GM12878 (cell line): ENCODE measurements around the gene SEC16A. TPM values are rescaled to one million over a fixed set of nuclear protein-coding genes. Genes with fewer than 3 reads are reported as not detected.

Experiments used
- ATAC-seq: fragments of 200-7000 bp; cut with Tn5 transposase; 3 replicates; pipeline ENCODE4 v1.9.1; 2020; ENCODE audit warnings: mild to moderate bottlenecking, moderate library complexity
- BruUV-seq: library from RNA; stranded (reverse); fragments of 400-500 nt; replicated peaks from 2 replicates; lab custom pipeline; 2021; lab: Mats Ljungman, UMichigan
- CTCF ChIA-PET: fragments of 300-600 bp; sonication (Branson Sonifier 250); formaldehyde crosslinking; extraction: SDS; loops from one replicate; lab custom pipeline; 2021; ENCODE audit warnings: inconsistent platforms; lab: Yijun Ruan, JAX
- POLR2A ChIA-PET: fragments of 350-600 bp; formaldehyde crosslinking; extraction: SDS; loops from one replicate; lab custom pipeline; 2021; ENCODE audit warnings: inconsistent platforms; lab: Charles Lee
- RAD21 ChIA-PET: fragments of 300-600 bp; sonication (Branson Sonifier 250); formaldehyde crosslinking; loops from one replicate; lab custom pipeline; 2023; ENCODE audit warnings: antibody characterized with exemption; ENCODE audit not compliant: unreplicated experiment; lab: Charles Lee
- SMC1A ChIA-PET: fragments of 300-600 bp; sonication (Branson Sonifier 250); formaldehyde crosslinking; loops from one replicate; lab custom pipeline; 2023; ENCODE audit not compliant: unreplicated experiment, uncharacterized antibody; lab: Charles Lee
- DNase-seq: peaks from one replicate; pipeline ENCODE4 v3.0.0-alpha.2; 2011; ENCODE audit warnings: low read depth, low spot score
- FAIRE-seq: peaks from 3 replicates; lab custom pipeline; 2011; peaks lifted over from hg19 to GRCh38; lab: Jason Lieb, UNC
- H2AFZ ChIP-seq: 2 replicates; pipeline ENCODE4 v1.6.0; 2011; ENCODE audit warnings: low read depth, low read length, control low read depth; ENCODE audit not compliant: control insufficient read depth
- H3K27ac ChIP-seq: 2 replicates; pipeline ENCODE4 v1.5.1; 2011; ENCODE audit warnings: control low read depth; ENCODE audit not compliant: control insufficient read depth, insufficient read depth
- H3K27me3 ChIP-seq, 2 experiments: replicated peaks in 1 of 2; 2 replicates each; pipeline versions ENCODE4 v1.6.0 to v1.6.1; 2011; ENCODE audit warnings: low read length in 1 of 2; ENCODE audit not compliant: control insufficient read depth in 2 of 2, insufficient read depth in 2 of 2
- H3K36me3 ChIP-seq, 2 experiments: 2 replicates each; pipeline ENCODE4 v1.5.1; 2011; ENCODE audit warnings: low read length in 1 of 2; ENCODE audit not compliant: control insufficient read depth in 2 of 2, insufficient read depth in 2 of 2
- H3K4me1 ChIP-seq: 2 replicates; pipeline ENCODE4 v1.6.1; 2011; ENCODE audit warnings: mild to moderate bottlenecking, low read length, moderate library complexity, mixed read lengths; ENCODE audit not compliant: control insufficient read depth, insufficient read depth
- H3K4me2 ChIP-seq: 2 replicates; pipeline ENCODE4 v1.6.0; 2011; ENCODE audit warnings: control low read depth; ENCODE audit not compliant: control insufficient read depth, insufficient read depth
- H3K4me3 ChIP-seq: fragments of 200-600 bp; sonication (generic); 2 replicates; pipeline ENCODE4 v1.5.1; 2016
- H3K79me2 ChIP-seq: 2 replicates; pipeline ENCODE4 v1.6.0; 2011; ENCODE audit warnings: low read length; ENCODE audit not compliant: control insufficient read depth, insufficient read depth
- H3K9ac ChIP-seq: 2 replicates; pipeline ENCODE4 v1.8.0; 2011; ENCODE audit warnings: low read length, control low read depth, mixed read lengths; ENCODE audit not compliant: control insufficient read depth, insufficient read depth
- H3K9me3 ChIP-seq: replicated peaks from 3 replicates; pipeline ENCODE4 v1.5.1; 2011; ENCODE audit warnings: mild to moderate bottlenecking, low read length; ENCODE audit not compliant: control insufficient read depth, insufficient read depth
- H4K20me1 ChIP-seq: 2 replicates; pipeline ENCODE4 v1.6.0; 2011; ENCODE audit not compliant: control insufficient read depth, insufficient read depth
- BCL3 ChIP-seq: IDR thresholded peaks from 2 replicates; pipeline ENCODE4 v1.6.1; 2011; ENCODE audit warnings: borderline replicate concordance, low read depth, mild to moderate bottlenecking, moderate library complexity, low read length; ENCODE audit not compliant: insufficient read depth, poor library complexity, severe bottlenecking
- CBFB ChIP-seq: IDR thresholded peaks from 2 replicates; pipeline ENCODE4 v1.6.1; 2016; ENCODE audit warnings: antibody characterized with exemption, low read depth
- CTCF ChIP-seq, 3 experiments: IDR thresholded peaks in 2 of 3; conservative IDR thresholded peaks in 1 of 3; 2 replicates each; pipeline ENCODE4 v1.5.1; 2011; ENCODE audit warnings: low read depth in 3 of 3, low read length in 3 of 3, mild to moderate bottlenecking in 3 of 3, control low read depth in 2 of 3, moderate library complexity in 2 of 3, inconsistent platforms in 1 of 3, mixed read lengths in 1 of 3; ENCODE audit not compliant: control insufficient read depth in 2 of 3, insufficient read depth in 1 of 3; ENCODE audit errors: extremely low read depth in 1 of 3
- MTA3 ChIP-seq: IDR thresholded peaks from 2 replicates; pipeline ENCODE4 v1.6.1; 2012; ENCODE audit warnings: low read length, inconsistent platforms, borderline replicate concordance
- RB1 ChIP-seq: fragments of 450-650 bp; formaldehyde crosslinking; IDR thresholded peaks from 2 replicates; pipeline ENCODE4 v1.6.1; 2017; ENCODE audit warnings: mild to moderate bottlenecking, borderline replicate concordance
- RELA ChIP-seq: fragments of 450-650 bp; IDR thresholded peaks from 2 replicates; pipeline ENCODE4 v1.8.0; 2014; ENCODE audit warnings: borderline replicate concordance; ENCODE audit not compliant: partially characterized antibody
- RELB ChIP-seq: fragments of 450-650 bp; IDR thresholded peaks from 2 replicates; pipeline ENCODE4 v1.6.1; 2017; ENCODE audit warnings: low read depth, mild to moderate bottlenecking, moderate library complexity
- SIN3A ChIP-seq: IDR thresholded peaks from 2 replicates; pipeline ENCODE4 v1.6.1; 2012; ENCODE audit warnings: low read depth, low read length, improper control_type of control experiment
- SMARCA5 ChIP-seq: fragments of 450-650 bp; IDR thresholded peaks from 2 replicates; pipeline ENCODE4 v1.6.1; 2017; ENCODE audit warnings: mild to moderate bottlenecking
- YBX1 ChIP-seq: fragments of 450-650 bp; IDR thresholded peaks from 2 replicates; pipeline ENCODE4 v1.6.1; 2016; ENCODE audit warnings: antibody characterized with exemption
- WGBS: methylation state at CpG from one replicate; pipeline ENCODE4 v1.1.6; 2016; ENCODE audit warnings: low lambda C conversion rate; ENCODE audit not compliant: insufficient replicate concordance, insufficient coverage; ENCODE audit errors: missing lambda C conversion rate; 5-methylcytosine and 5-hydroxymethylcytosine counted together
- in situ Hi-C: fragments of 300-500 bp; cut with MboI; formaldehyde crosslinking; loops from 9 replicates; pipeline ENCODE4 v1.14.3; 2018; ENCODE audit warnings: mixed read lengths
- intact Hi-C: fragments of 100-400 bp; cut with micrococcal nuclease; formaldehyde crosslinking; loops from one replicate; pipeline ENCODE4 v1.14.2; 2022; ENCODE audit not compliant: unreplicated experiment
- polyA plus RNA-seq, 11 experiments: library from polyadenylated mRNA; depleted of rRNA in 4 of 11; unstranded in 6 of 11; stranded (reverse) in 5 of 11; fragments of >200 nt; fragmentation: Nextera tagmentation in 4 of 11; fragmentation: Illumina TruSeq in 1 of 11; extraction: Ambion mirVana in 4 of 11; extraction: Trizol in 1 of 11; gene quantifications; 1 replicate in 1 of 11; 2 replicates in 10 of 11; pipeline versions ENCODE4 v1.2.1 to v1.2.3, GENCODE V29; 2011 to 2016; ENCODE audit warnings: inconsistent platforms in 2 of 11, missing spikeins in 2 of 11, low read depth in 1 of 11
- total RNA-seq, 4 experiments: library from RNA; depleted of rRNA in 3 of 4; stranded (reverse); fragments of >200 nt in 3 of 4; fragmentation: Illumina TruSeq in 1 of 4; extraction: Trizol in 1 of 4; gene quantifications; 2 replicates each; pipeline versions ENCODE4 v1.2.1 to v1.2.3, GENCODE V29; 2013 to 2021
- TF ChIP-seq, protein P1 (sequence below): IDR thresholded peaks from 2 replicates; pipeline ENCODE4 v1.6.1; 2012; ENCODE audit warnings: low read length, inconsistent platforms
- TF ChIP-seq, protein P2 (sequence below): fragments of 450-650 bp; IDR thresholded peaks from 2 replicates; pipeline ENCODE4 v1.6.1; 2017; ENCODE audit warnings: mild to moderate bottlenecking

The SEC16A gene
- total and polyA plus RNA-seq, 10 of the 15 experiments (the other 5 are each of a cell fraction or from before 2014, with no cell fraction given), result 9.9 to 59.1 (median 21.7) TPM

GRCh38 chr9:136488247-136489214 lies 5.7 kb upstream of the SEC16A start:
- FAIRE-seq (peak; percentile 13), ATAC-seq (peak; percentile 72), DNase-seq (no peak)
- Histone ChIP-seq H3K4me2 (no peak overlapping the region), H3K27me3 (no peaks in the 10 kb centered on the region), H2AFZ (no peak overlapping the region), H3K9me3 (no peaks in the 10 kb centered on the region), H3K36me3 (no peaks in the 10 kb centered on the region), H3K4me1 (peaks cover 6% of the 10 kb centered on the region; the same call in 1 of the 2 replicates), H4K20me1 (no peaks in the 10 kb centered on the region; the same call in 1 of the 2 replicates), H3K9ac (no peak overlapping the region), H3K27ac (no peak overlapping the region), H3K79me2 (no peaks in the 10 kb centered on the region), H3K4me3 (no peak overlapping the region)
- RAD21 ChIA-PET, result interaction anchor here (0.6 to 7.8 kb wide), 8 partner anchors 51 to 187 kb away, joined by 3 to 126 read pairs (median 4); no protein-coding TSS in a partner anchor
- CTCF ChIA-PET, result interaction anchor here (0.6 to 9.0 kb wide), 18 partner anchors 40 to 483 kb away, joined by 3 to 223 read pairs (median 4); no protein-coding TSS in a partner anchor
- SMC1A ChIA-PET, result interaction anchor here (0.7 to 7.0 kb wide), 9 partner anchors 51 to 158 kb away, joined by 3 to 60 read pairs (median 5); no protein-coding TSS in a partner anchor
- POLR2A ChIA-PET, result interaction anchor here (1.2 kb wide), 1 partner anchor 137 kb away, joined by 3 read pairs; no protein-coding TSS in a partner anchor
- WGBS, result 18% methylated on average over 21 of the region's 22 CpGs
- in situ Hi-C loops, result no loop called here
- intact Hi-C loops, result loop anchor here (5.0 kb wide), 2 partner anchors 59 to 199 kb away; partner anchors contain the start of genes AGPAT2 and NOTCH1
- no TSS peak for BruUV-seq
- TF ChIP-seq MTA3 (no peak), YBX1 (no peak), RELB (no peak), RB1 (0 out of 2 replicates have a peak, but pooled peaks have one; percentile 45), RELA (peak; percentile 30), SIN3A (no peak), BCL3 (no peak), CTCF (IDR thresholded peaks at IDR 0.05 in 2 of 3, conservative IDR thresholded peaks at IDR 0.05 in 1 of 3; ENCODE audit: control insufficient read depth in 2 of 3, extremely low read depth in 1 of 3, insufficient read depth in 1 of 3, low read depth in 3 of 3, low read length in 3 of 3) (peak; percentile 89 to 98 (median 91)), CBFB (no peak), SMARCA5 (no peak)
- TF ChIP-seq, protein P1, sequence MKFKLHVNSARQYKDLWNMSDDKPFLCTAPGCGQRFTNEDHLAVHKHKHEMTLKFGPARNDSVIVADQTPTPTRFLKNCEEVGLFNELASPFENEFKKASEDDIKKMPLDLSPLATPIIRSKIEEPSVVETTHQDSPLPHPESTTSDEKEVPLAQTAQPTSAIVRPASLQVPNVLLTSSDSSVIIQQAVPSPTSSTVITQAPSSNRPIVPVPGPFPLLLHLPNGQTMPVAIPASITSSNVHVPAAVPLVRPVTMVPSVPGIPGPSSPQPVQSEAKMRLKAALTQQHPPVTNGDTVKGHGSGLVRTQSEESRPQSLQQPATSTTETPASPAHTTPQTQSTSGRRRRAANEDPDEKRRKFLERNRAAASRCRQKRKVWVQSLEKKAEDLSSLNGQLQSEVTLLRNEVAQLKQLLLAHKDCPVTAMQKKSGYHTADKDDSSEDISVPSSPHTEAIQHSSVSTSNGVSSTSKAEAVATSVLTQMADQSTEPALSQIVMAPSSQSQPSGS, result no peak
- TF ChIP-seq, protein P2, sequence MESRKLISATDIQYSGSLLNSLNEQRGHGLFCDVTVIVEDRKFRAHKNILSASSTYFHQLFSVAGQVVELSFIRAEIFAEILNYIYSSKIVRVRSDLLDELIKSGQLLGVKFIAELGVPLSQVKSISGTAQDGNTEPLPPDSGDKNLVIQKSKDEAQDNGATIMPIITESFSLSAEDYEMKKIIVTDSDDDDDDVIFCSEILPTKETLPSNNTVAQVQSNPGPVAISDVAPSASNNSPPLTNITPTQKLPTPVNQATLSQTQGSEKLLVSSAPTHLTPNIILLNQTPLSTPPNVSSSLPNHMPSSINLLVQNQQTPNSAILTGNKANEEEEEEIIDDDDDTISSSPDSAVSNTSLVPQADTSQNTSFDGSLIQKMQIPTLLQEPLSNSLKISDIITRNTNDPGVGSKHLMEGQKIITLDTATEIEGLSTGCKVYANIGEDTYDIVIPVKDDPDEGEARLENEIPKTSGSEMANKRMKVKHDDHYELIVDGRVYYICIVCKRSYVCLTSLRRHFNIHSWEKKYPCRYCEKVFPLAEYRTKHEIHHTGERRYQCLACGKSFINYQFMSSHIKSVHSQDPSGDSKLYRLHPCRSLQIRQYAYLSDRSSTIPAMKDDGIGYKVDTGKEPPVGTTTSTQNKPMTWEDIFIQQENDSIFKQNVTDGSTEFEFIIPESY, result no peak
